SU-DHL-6 (cell line): ENCODE data around the gene APRT.

Experiments used
- CTCF ChIP-seq: fragments of 200-600 bp; sonication (generic); IDR thresholded peaks from one replicate; pipeline ENCODE4 v1.5.1; 2017; ENCODE audit warnings: antibody characterized with exemption, mild to moderate bottlenecking, low read length, moderate library complexity; ENCODE audit not compliant: insufficient read depth, poor library complexity, severe bottlenecking
- EZH2phosphoT487 ChIP-seq: fragments of 200-600 bp; sonication (generic), shearing (Covaris generic); conservative IDR thresholded peaks from 2 replicates; pipeline ENCODE4 v1.6.1; 2018; ENCODE audit warnings: mild to moderate bottlenecking, antibody characterized with exemption, low read length, moderate library complexity, mixed read lengths

DNA sequence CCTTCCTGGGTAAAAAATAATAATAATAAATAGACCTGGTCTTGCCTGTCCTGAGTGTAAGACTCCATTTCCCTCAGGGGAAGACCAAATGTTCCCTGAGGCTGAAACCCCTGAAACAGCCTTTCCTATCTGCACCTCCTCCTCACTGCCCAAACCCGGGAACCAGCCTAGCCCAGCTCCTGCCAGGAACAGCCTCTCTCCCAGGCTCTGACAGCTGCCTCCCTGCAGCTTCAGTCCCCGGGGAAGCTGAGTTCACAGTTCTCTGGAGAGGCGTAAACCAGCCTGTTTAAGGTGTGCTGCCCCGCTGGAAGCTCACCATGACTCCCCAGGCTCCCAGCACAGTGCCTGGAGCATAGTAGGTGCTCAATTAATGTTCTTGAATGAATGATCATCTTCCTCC, 15.4 kb downstream of the APRT start:
- no peak for TF ChIP-seq CTCF
- no peak for TF ChIP-seq EZH2phosphoT487
